Kidney epithelial cell (primary cell): ENCODE data around the gene DRAXIN. TPM values are rescaled to one million over a fixed set of nuclear protein-coding genes. Genes with fewer than 3 reads are reported as not detected.

Source experiments
- DNase-seq: peaks from one replicate; pipeline ENCODE4 v3.0.0-alpha.2; 2010; ENCODE audit warnings: low read depth
- H3K27me3 ChIP-seq: 2 replicates; pipeline ENCODE4 v1.6.0; 2011; ENCODE audit warnings: low read length; ENCODE audit not compliant: control insufficient read depth, insufficient read depth
- H3K36me3 ChIP-seq: 2 replicates; pipeline ENCODE4 v1.5.1; 2011; ENCODE audit warnings: low read length; ENCODE audit not compliant: control insufficient read depth, insufficient read depth
- H3K4me3 ChIP-seq: 2 replicates; pipeline ENCODE4 v1.5.1; 2011; ENCODE audit warnings: low read depth, mild to moderate bottlenecking, control low read depth, low read length
- total RNA-seq: library from RNA; depleted of rRNA; stranded (reverse); fragments of >200 nt; gene quantifications from 2 replicates; pipeline ENCODE4 v1.2.3, GENCODE V29; 2015
- TF ChIP-seq, protein P1 (sequence below): IDR thresholded peaks from 2 replicates; pipeline ENCODE4 v1.5.1; 2011; ENCODE audit warnings: mild to moderate bottlenecking, moderate library complexity, low read length, control low read depth, inconsistent platforms; ENCODE audit not compliant: insufficient read depth, poor library complexity, severe bottlenecking

DRAXIN gene
- total RNA-seq, 1 donor from 2014 or later = 2.8 TPM

DNA sequence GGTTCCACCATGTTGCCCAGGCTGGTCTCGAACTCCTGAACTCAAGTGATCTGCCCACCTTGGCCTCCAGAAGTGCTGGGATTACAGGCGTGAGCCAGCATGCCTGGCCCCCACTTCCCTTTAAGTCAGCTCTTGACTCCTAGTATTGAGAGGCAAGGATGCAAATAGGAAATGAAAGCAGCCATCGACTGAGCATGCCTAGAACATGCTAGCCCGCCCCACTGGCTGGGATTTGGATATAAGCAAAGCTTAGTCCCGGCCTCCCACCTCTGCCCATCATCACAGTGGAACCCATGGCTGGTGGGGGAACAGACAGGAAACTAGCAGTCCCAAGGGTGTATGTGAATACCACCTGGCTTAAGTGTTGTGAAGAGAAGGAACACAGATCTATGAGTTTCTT is 80.9 kb downstream of the DRAXIN start:
- no peak for DNase-seq
- Histone ChIP-seq H3K36me3 (no peaks in the 10 kb centered on the region), H3K27me3 (no peaks in the 10 kb centered on the region), H3K4me3 (no peak overlapping the region)
- TF ChIP-seq, protein P1, sequence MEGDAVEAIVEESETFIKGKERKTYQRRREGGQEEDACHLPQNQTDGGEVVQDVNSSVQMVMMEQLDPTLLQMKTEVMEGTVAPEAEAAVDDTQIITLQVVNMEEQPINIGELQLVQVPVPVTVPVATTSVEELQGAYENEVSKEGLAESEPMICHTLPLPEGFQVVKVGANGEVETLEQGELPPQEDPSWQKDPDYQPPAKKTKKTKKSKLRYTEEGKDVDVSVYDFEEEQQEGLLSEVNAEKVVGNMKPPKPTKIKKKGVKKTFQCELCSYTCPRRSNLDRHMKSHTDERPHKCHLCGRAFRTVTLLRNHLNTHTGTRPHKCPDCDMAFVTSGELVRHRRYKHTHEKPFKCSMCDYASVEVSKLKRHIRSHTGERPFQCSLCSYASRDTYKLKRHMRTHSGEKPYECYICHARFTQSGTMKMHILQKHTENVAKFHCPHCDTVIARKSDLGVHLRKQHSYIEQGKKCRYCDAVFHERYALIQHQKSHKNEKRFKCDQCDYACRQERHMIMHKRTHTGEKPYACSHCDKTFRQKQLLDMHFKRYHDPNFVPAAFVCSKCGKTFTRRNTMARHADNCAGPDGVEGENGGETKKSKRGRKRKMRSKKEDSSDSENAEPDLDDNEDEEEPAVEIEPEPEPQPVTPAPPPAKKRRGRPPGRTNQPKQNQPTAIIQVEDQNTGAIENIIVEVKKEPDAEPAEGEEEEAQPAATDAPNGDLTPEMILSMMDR = no peak

DNA sequence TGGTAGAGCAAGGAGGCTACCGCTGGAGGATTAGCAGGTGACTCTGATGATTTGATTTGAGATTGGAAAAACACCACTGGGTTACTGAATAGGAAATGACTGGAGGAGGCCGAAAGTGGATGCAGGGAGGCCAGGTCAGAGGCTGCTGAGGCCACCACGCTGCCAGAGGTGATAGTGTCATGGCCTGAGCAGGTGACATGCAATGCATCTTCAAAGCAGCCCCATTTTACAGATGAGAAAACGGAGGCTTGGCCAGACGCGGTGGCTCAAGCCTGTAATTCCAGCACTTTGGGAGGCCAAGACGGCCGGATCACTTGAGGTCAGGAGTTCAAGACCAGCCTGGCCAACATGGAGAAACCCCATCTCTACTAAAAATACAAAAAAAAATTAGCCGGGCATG is 83.2 kb downstream of the DRAXIN start:
- no peak for DNase-seq
- TF ChIP-seq, protein P1 = no peak
- H3K27me3 ChIP-seq = no peaks in the 10 kb centered on the region
- H3K4me3 ChIP-seq = no peak overlapping the region
- no peaks in the 10 kb centered on the region for H3K36me3 ChIP-seq

Other genes with a start within 250 kb of the DRAXIN start
- gene DISP3, start 212.6 kb upstream of the DRAXIN start, total RNA-seq = 0.17 and 0.68 TPM in 2 replicates
- gene FBXO2, start 37.3 kb upstream of the DRAXIN start, total RNA-seq = 0.55 and 3.0 TPM in 2 replicates
- gene FBXO44, start 36.8 kb upstream of the DRAXIN start, total RNA-seq = 14.4 and 23.6 TPM in 2 replicates
- gene FBXO6, start 27.5 kb upstream of the DRAXIN start, total RNA-seq = 14.0 and 14.1 TPM in 2 replicates
- 89.5 and 96.6 TPM in 2 replicates for gene MAD2L2, start 10.6 kb upstream of the DRAXIN start, total RNA-seq
- 76.7 and 89.8 TPM in 2 replicates for gene AGTRAP, start 44.4 kb downstream of the DRAXIN start, total RNA-seq
- not detected in 2 replicates for gene C1orf167, start 70.5 kb downstream of the DRAXIN start, total RNA-seq
- gene MTHFR, start 114.3 kb downstream of the DRAXIN start, total RNA-seq = 23.1 and 26.6 TPM in 2 replicates
- gene CLCN6, start 114.5 kb downstream of the DRAXIN start, total RNA-seq = 17.6 and 17.7 TPM in 2 replicates
- not detected in 2 replicates for gene NPPA, start 156.1 kb downstream of the DRAXIN start, total RNA-seq
- gene NPPB, start 167.2 kb downstream of the DRAXIN start, total RNA-seq = 2.5 and 5.4 TPM in 2 replicates
- gene KIAA2013, start 234.7 kb downstream of the DRAXIN start, total RNA-seq = 97.2 and 108 TPM in 2 replicates
- gene PLOD1, start 243.0 kb downstream of the DRAXIN start, total RNA-seq = 85.7 and 104 TPM in 2 replicates